HG03439 (cell line): Measurements from ENCODE around the gene CCL26.
"Not testable (repeated sequence)": the region's sequence is repeated elsewhere in the genome, so short reads cannot be mapped to it uniquely, and the experiment has no call there.

Source experiments
- ATAC-seq: cut with Tn5 transposase; IDR thresholded peaks from one replicate; pipeline ENCODE4 v1.9.1; 2021; ENCODE audit warnings: mild to moderate bottlenecking, moderate library complexity; ENCODE audit not compliant: unreplicated experiment

Gene CCL26

DNA sequence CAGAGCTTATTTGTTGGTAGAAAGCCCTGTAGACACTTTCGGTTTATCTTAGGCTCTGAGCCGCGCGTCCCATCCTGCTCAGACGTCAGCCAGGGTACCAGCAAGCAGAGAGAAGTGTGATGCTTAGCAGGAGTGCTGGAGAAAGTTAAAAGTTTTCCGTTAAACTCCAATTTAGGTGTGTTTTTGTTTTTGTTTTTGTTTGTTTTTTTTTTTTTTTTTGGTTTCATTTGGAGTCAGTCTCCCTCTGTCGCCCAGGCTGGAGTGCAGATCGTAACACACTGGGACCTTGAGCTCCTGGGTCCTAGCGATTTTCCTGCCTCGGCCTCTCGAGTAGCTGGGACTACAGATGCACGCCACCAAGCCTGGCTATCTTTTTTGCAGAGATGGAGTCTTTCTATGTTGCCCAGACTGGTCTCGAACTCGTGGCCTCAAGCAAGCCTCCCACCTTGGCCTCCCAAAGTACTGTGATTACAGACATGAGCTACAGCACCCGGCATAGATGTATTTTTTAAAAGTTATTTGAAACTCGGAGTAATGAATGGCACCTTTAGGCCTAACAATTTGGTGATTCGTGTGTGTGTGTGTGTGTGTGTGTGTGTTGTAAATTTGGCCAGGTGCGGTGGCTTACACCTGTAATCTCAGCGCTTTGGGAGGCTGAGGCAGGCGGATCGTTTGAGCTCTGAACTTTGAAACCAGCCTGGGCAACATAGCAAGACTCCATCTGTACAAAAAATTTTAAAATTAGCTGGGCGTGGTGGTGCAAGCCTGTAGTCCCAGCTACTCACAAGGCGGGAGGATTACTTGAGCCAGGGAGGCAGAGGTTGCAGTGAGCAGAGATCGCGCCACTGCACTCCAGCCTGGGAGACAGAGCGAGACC lies 32.0 kb downstream of the CCL26 start:
- ATAC-seq = no peak

DNA sequence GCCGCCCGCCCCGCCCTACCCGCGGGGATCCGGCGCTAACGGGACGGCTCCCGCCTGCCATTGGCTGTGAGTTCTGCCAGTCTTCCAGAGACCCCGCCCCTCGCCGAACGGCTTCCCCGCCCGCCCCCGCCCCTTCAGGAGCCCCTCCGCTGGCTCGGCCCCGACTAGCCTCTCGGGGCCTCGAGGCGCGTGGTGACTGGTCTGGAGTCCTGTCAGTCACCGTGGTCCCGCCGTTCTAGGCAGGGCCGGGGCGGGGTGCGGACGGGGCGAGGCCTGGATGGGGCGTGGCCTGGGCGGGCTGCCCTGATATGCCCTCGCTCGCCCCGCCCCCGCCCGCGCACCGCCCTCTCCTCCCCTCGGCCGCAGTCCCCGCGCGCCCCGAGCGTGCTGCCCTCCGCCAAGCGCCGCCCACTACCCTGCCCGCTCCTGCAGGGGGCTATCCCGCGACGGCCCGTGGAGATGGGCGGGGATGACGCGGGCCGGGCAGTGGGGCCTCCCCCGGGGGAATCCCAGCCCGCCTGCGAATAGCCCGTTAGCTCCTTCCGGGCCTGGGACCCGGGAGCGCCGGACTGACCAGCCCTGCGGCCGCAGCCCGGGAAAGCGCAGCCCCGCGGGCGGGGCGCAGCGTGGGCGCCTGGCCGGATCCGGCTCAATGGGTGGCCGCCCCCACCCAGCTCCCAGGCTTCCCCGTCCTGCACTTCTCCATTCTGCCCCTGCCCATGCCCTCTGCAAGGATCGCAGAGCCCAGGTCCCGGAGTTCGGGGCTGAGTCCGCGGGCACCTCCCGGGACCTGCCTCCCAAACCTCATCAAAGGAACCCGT lies 32.8 kb downstream of the CCL26 start:
- peak; percentile 88 for ATAC-seq

DNA sequence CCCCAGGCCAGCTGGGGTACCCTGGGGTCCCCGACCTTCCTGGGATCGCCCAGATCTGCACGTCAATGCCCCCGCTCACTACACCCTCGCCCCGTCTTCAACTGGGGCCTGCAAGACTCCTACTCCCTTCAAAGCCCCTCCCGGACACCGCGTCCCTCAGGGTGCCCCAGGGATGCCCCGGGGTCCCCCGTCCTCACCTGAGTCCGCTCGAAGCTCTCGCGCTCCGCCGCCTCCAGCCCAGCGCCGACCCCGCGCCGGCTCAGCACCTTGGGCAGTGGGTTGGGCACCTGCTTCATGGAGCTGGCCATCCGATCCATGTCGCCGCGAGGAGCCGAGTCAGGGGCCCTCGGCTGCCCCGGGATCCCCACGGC lies 33.4 kb downstream of the CCL26 start, which contains the start of gene HIP1:
TSS of gene HIP1 (minus strand) at position 338 of the 371 bp plus-strand sequence. CDS start at position 317, 21 bp downstream.
- peak; percentile 9 for ATAC-seq

- ATAC-seq = no peak
Observed at GRCh38 chr7:75737856-75738603, 34.0 kb downstream of the CCL26 start.

- no peak for ATAC-seq
Observed at GRCh38 chr7:75735581-75736350, 36.2 kb downstream of the CCL26 start.

DNA sequence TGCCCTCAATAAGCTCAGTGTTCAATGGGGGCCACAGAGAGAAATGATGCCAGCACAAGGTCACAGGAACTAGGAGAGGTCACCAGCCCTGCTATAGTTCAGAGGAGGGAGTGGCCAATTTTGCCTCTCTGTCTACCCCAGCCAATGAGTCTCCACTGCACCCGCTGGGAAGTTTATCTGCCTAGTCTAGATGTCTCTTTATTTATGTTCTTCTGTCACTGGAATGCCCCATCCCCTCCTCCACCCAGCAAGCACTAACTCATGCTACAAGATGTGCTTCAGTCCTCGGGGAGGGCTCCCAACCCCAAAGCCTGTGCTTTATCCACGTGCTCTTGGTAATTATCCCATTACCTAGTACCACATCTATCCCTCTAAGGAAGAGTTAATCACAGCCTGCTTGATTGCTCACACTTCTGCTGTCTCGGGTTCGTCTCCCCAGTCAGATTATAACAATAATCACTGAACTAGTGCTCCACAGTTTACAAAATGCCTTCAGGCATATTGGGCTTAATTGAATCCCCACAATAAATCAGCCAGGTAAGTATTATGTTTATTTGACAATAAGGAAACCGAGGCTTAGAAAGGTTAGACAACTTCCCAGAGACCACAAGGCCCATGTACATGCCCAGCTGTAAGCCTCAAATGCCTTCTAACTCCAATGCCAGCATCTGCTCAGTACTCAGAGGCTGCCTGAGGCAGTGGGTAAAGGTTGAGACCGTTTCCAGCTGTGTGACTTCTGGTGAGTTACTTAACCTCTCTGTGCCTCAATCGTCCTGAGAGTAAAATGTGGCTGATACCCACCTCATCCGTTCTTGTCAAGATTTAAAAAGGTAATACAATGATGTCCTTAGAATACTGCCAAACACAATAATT lies 37.2 kb downstream of the CCL26 start:
- ATAC-seq = no peak

- ATAC-seq = no peak
Observed at GRCh38 chr7:75732764-75733630, 39.0 kb downstream of the CCL26 start.

- no peak for ATAC-seq
Observed at GRCh38 chr7:75732016-75732521, 39.9 kb downstream of the CCL26 start.

GRCh38 chr7:75729851-75730274 lies 42.1 kb downstream of the CCL26 start:
- no peak for ATAC-seq

GRCh38 chr7:75727881-75728593 lies 44.0 kb downstream of the CCL26 start:
- no peak for ATAC-seq

GRCh38 chr7:75727351-75727750 lies 44.7 kb downstream of the CCL26 start:
- not testable (repeated sequence) for ATAC-seq

GRCh38 chr7:75725306-75725705 lies 46.7 kb downstream of the CCL26 start:
- ATAC-seq = no peak

DNA sequence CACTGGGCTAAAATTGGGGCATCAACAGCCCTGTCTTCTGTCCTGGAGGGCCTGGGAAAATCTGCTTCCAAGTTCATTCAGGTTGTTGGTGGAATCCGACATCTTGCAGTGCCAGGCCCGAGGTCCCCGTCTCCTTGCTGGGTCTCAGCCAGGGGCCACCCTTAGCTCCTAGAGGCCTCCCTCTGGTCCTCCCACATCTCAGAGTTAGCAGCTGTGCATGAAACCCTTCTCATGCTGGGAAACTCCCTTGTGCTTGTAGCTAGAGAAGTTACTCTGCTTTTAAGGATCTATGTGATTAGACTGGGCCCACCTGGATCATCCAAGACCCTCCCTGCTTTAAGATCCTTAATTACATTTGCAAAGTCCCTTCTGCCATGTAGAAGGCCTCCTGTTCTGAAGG lies 48.6 kb downstream of the CCL26 start:
- ATAC-seq = no peak

GRCh38 chr7:75722373-75722772 lies 49.6 kb downstream of the CCL26 start:
- no peak for ATAC-seq

DNA sequence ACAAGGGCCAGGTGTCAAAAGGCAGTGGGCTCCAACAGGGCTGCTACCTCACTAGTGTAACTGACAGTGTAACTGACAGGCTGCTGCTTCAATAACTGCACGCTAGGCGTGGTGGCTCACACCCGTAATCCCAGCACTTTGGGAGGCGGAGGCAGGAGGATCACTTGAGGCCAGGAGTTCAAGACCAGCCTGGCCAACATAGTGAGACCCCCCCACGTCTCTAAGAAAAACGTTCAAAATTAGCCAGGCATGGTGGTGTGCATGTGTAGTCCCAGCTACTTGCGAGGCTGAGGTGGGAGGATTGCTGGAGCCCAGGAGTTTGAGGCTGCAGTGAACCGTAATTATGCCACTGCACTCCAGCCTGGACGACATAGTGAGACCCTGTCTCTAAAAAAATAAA lies 50.1 kb downstream of the CCL26 start:
- ATAC-seq = not testable (repeated sequence)

DNA sequence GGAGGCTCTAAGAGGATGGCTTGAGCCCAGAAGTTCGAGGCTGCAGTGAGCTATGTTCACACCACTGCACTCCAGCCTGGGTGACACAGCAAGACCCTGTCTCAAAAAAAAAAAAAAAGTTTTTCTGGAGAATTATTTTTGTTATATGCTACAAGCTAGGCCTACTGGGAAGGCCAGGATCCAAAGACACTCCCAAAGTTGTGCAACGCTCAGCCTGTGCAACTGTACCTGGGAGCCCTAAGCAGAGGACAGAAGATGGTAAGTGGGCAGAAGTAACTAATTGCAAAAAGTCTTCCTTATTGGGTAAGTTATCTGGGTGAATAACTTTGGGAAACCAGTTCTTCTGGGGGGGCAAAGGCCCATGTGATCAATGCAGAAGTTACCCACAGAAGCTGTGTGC lies 50.6 kb downstream of the CCL26 start:
- ATAC-seq = no peak

GRCh38 chr7:75719626-75720025 lies 52.4 kb downstream of the CCL26 start:
- no peak for ATAC-seq
